Heart right ventricle (tissue), 16 donors: ENCODE data around the gene STXBP4. TPM values are rescaled to one million over a fixed set of nuclear protein-coding genes. Genes with fewer than 3 reads are reported as not detected.
A peak's percentile ranks its signal among the peaks of the same experiment; 100 is the strongest.

Experiments used
- ATAC-seq, 8 donors: fragments of 200-7000 bp; cut with Tn5 transposase; one replicate each; pipeline ENCODE4 v1.9.1; 2020; ENCODE audit warnings: mild to moderate bottlenecking in 8 of 8, moderate library complexity in 8 of 8, moderate number of reproducible peaks in 1 of 8
- DNase-seq, 2 donors: peaks; one replicate each; pipeline ENCODE4 v3.0.0-alpha.2; 2020
- H3K27ac ChIP-seq, 10 donors: fragments of 200-600 bp; sonication (generic) in 2 of 10; one replicate each; pipeline versions ENCODE4 v1.5.0 to v1.8.0; 2020 to 2022; ENCODE audit warnings: mild to moderate bottlenecking in 3 of 10
- H3K27me3 ChIP-seq, 7 donors: fragments of 200-600 bp; one replicate each; pipeline ENCODE4 v1.8.0; 2021 to 2022; ENCODE audit warnings: mild to moderate bottlenecking in 2 of 7
- H3K36me3 ChIP-seq, 9 donors: fragments of 200-600 bp; sonication (generic) in 1 of 9; one replicate each; pipeline versions ENCODE4 v1.5.0 to v1.8.0; 2020 to 2022; ENCODE audit warnings: mild to moderate bottlenecking in 2 of 9
- H3K4me1 ChIP-seq, 9 donors: fragments of 200-600 bp; sonication (generic) in 1 of 9; one replicate each; pipeline versions ENCODE4 v1.5.0 to v1.8.0; 2020 to 2022; ENCODE audit warnings: mild to moderate bottlenecking in 4 of 9
- H3K4me3 ChIP-seq, 10 donors: fragments of 200-600 bp; sonication (generic) in 2 of 10; one replicate each; pipeline versions ENCODE4 v1.5.0 to v1.8.0; 2020 to 2022; ENCODE audit warnings: mild to moderate bottlenecking in 7 of 10, moderate library complexity in 2 of 10
- H3K9me3 ChIP-seq, 11 donors: fragments of 200-600 bp in 10 of 11; sonication (generic) in 2 of 11; one replicate each; pipeline versions ENCODE4 v1.5.0 to v1.8.0; 2013 to 2022; ENCODE audit warnings: mild to moderate bottlenecking in 2 of 11, control low read depth in 1 of 11, moderate library complexity in 1 of 11
- CTCF ChIP-seq, 9 donors: fragments of 200-600 bp; sonication (generic) in 2 of 9; IDR thresholded peaks; one replicate each; pipeline versions ENCODE4 v1.5.0 to v1.8.0; 2021 to 2022; ENCODE audit warnings: antibody characterized with exemption in 9 of 9, mild to moderate bottlenecking in 5 of 9, moderate library complexity in 1 of 9
- WGBS, 2 donors: extraction: QIAGEN DNeasy Blood & Tissue Kit; methylation state at CpG; one replicate each; pipeline ENCODE4 v1.1.7; 2013; ENCODE audit warnings: inconsistent platforms in 1 of 2; 5-methylcytosine and 5-hydroxymethylcytosine counted together
- intact Hi-C, 10 donors: fragments of 100-400 bp; cut with DNase I; formaldehyde crosslinking; loops; one replicate each; pipeline versions ENCODE4 v1.11.1 to v1.14.2; 2022
- polyA plus RNA-seq, 2 donors: library from polyadenylated mRNA; stranded (reverse); fragments of 200-250 nt; gene quantifications; one replicate each; pipeline ENCODE4 v1.2.3, GENCODE V29; 2013
- total RNA-seq, 10 donors: library from RNA; stranded (reverse); fragmentation: NEBNext Ultra II Directional in 3 of 10; extraction: Animal tissue kit (Norgen Biotek cat#: 25700) in 3 of 10; gene quantifications; one replicate each; pipeline versions ENCODE4 v1.2.1 to v1.2.4, GENCODE V29; 2021 to 2023
- donor health status: Arrhythmogenic right ventricular cardiomyopathy.
- donor health status: ischemic (EF 13 %, LVEDD 7.1; RV severe dilation, severe dysfunction).
- donor health status: healthy with polysubstance abuse.
- donor health status: DM: no; HTN: yes; CAD: no.
- donor health status: DM: no; HTN: no; CAD: no.
- donor health status: ischemic (EF 25% LVEDD 6.9; RV normal size, moderate dysfunction).
- donor health status: ischemic (EF 25% LVEDD 5.7; RV mildly dilated, moderate dysfunction).
- donor health status: healthy.
- donor health status: DM: yes; HTN: yes; CAD: no.
- donor health status: Ischemic cardiomyopathy.
- donor health status: ischemic (EF 35%, LVEDD 5.7; RV mildly dilated, moderate dysfunction).
- donor health status: nonischemic (EF 11% LVEDD 7.7; RV severe dilation, severe dysfunction).
- donor health status: DM: yes; HTN: yes; CAD: no.
- donor health status: PGD.
- donor health status: ischemic (EF 29% LVEDD 5.4; RV normal size, mild dysfunction).
- donor health status: nonischemic (EF 23%, LVEDD 6.1; RV moderate dilation, normal function).

The STXBP4 gene
- total and polyA plus RNA-seq, 12 donors: 0.77 to 8.3 (median 5.0) TPM

- no peak for TF ChIP-seq CTCF (IDR thresholded peaks at IDR 0.05)
- peaks cover 0 to 16% (median 4%) of the 10 kb centered on the region in 11 donors for H3K9me3 ChIP-seq
- 60 to 67% methylated on average over 3 of the region's 3 CpGs for WGBS, 2 donors
- H3K36me3 ChIP-seq: no peaks in the 10 kb centered on the region
- intact Hi-C loops: no loop called here
- ATAC-seq: no peak
- H3K4me1 ChIP-seq: no peaks in the 10 kb centered on the region
- H3K27ac ChIP-seq: no peak overlapping the region
- no peak overlapping the region for H3K4me3 ChIP-seq
- H3K27me3 ChIP-seq: no peaks in the 10 kb centered on the region
- DNase-seq: no peak
Measured at GRCh38 chr17:55177159-55177854, 208.7 kb downstream of the STXBP4 start.

- WGBS, 2 donors: 75 to 77% methylated on average over 2 of the region's 2 CpGs
- H3K4me1 ChIP-seq: no peaks in the 10 kb centered on the region
Measured at GRCh38 chr17:55177855-55178217, 209.3 kb downstream of the STXBP4 start.

DNA sequence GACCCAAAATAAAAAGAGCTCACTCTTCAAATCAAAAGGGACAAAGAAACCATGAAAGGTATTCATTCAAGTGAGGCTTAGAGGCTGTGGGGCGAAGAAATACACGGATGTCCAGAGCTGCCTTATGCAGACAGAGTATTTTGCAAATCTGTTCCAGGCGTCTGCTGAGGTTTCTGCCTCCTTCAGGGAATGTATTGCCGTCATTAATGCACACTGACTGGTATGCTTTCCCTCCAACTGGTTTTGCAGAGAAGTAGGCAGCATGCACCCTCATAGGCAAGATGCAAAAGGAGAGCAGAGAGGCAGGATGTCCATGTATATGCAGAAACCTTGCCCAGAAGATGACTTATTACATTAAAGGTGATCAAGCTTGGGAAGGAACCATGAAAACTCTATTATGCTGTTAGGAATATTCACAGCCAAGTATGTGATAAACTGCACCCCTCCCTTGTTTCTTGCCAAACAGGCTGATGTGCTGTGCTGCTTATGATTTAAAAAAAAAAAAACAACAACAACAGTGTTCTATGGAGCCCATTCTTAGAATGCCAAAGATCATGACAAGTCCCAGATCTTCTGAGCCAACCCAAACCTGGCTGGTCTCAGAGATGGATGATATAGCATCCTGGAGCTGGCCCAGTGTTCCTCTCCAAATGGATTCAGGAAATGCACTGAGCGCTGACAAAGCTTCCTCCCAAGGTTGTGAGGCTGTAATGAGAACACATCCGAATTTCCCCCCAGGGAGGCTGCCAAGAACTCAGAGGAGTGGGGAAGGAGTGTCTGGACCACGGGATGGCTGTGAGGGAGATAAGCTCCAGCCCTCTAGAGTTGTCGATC, 218.6 kb downstream of the STXBP4 start:
- Histone ChIP-seq H3K36me3 (no peaks in the 10 kb centered on the region), H3K27me3 (no peaks in the 10 kb centered on the region), H3K27ac (no peak overlapping the region), H3K4me3 (no peak overlapping the region), H3K4me1 (no peaks in the 10 kb centered on the region), H3K9me3 (peaks cover 0 to 6% (median 0%) of the 10 kb centered on the region in 11 donors)
- ATAC-seq: no peak
- DNase-seq: peak in 1 of 2 donors; percentile 6
- WGBS, 2 donors: 50 to 57% methylated on average over 8 of the region's 8 CpGs
- intact Hi-C loops: no loop called here
- no peak for TF ChIP-seq CTCF (IDR thresholded peaks at IDR 0.05)

More at GRCh38 chr17:55177855-55178217, 209.3 kb downstream of the STXBP4 start:
- DNase-seq (no peak), ATAC-seq (no peak)
- intact Hi-C loops: no loop called here
- TF ChIP-seq CTCF (IDR thresholded peaks at IDR 0.05): no peak
- no peak overlapping the region for H3K27ac ChIP-seq
- no peak overlapping the region for H3K4me3 ChIP-seq
- no peaks in the 10 kb centered on the region for H3K27me3 ChIP-seq
- no peaks in the 10 kb centered on the region for H3K36me3 ChIP-seq
- peaks cover 0 to 20% (median 4%) of the 10 kb centered on the region in 11 donors for H3K9me3 ChIP-seq

- H3K4me1 ChIP-seq: no peaks in the 10 kb centered on the region
- no peaks in the 10 kb centered on the region for H3K27me3 ChIP-seq
- DNase-seq (no peak), ATAC-seq (no peak)
- no peaks in the 10 kb centered on the region for H3K9me3 ChIP-seq
- intact Hi-C loops: no loop called here
- H3K4me3 ChIP-seq: no peak overlapping the region
- TF ChIP-seq CTCF (IDR thresholded peaks at IDR 0.05): no peak
- no peaks in the 10 kb centered on the region for H3K36me3 ChIP-seq
- no peak overlapping the region for H3K27ac ChIP-seq
- WGBS, 2 donors: 63 to 69% methylated on average over 2 of the region's 2 CpGs
Measured at GRCh38 chr17:55190748-55191147, 222.2 kb downstream of the STXBP4 start.
